ENCODE results near the gene DHRS3.

The DHRS3 gene

GRCh38 chr1:12573015-12573825 lies 44.8 kb downstream of the DHRS3 start:
- TF ChIP-seq CTCF (IDR thresholded peaks at IDR 0.05; ENCODE audit: low read depth, low read length, missing control alignments) = no peak
- no peak for DNase-seq (ENCODE audit: low read depth)
- in situ Hi-C loops (cut with HindIII; ENCODE audit: low sequenced_read_pairs) = no loop called here
- no peak overlapping the region for H3K4me3 ChIP-seq (ENCODE audit: low read depth, low read length)

DNA sequence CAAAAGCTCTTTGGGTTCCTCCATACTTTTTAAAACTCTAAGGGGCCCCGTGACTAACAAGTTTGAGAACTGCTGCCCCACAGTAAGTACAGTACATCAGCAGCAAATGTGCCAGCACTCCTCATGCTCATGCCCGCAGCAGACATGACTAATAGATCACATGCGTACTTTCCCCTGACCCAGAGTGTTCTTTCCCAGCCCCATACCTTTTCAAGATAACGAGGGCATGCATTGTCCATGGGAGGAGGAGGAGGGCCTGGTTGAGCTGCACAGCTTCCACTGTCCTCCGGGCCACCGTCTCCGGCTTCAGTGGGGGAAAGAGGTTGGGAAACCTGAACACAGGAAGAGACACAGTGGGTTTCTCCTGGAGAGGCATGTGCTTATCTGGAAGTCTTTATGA lies 45.5 kb downstream of the DHRS3 start:
- H3K4me3 ChIP-seq (ENCODE audit: low read depth, low read length) = no peak overlapping the region
- TF ChIP-seq CTCF (IDR thresholded peaks at IDR 0.05; ENCODE audit: low read depth, low read length, missing control alignments) = no peak
- in situ Hi-C loops (cut with HindIII; ENCODE audit: low sequenced_read_pairs) = no loop called here
- no peak for DNase-seq (ENCODE audit: low read depth)

GRCh38 chr1:12570291-12570690 lies 47.7 kb downstream of the DHRS3 start:
- no peak overlapping the region for H3K4me3 ChIP-seq (ENCODE audit: low read depth, low read length)
- in situ Hi-C loops (cut with HindIII; ENCODE audit: low sequenced_read_pairs) = no loop called here
- DNase-seq (ENCODE audit: low read depth) = no peak
- no peak for TF ChIP-seq CTCF (IDR thresholded peaks at IDR 0.05; ENCODE audit: low read depth, low read length, missing control alignments)

- no peak overlapping the region for H3K4me3 ChIP-seq (ENCODE audit: low read depth, low read length)
- DNase-seq (ENCODE audit: low read depth) = no peak
- in situ Hi-C loops (cut with HindIII; ENCODE audit: low sequenced_read_pairs) = no loop called here
- TF ChIP-seq CTCF (IDR thresholded peaks at IDR 0.05; ENCODE audit: low read depth, low read length, missing control alignments) = no peak
Observed at GRCh38 chr1:12568009-12568767, 49.8 kb downstream of the DHRS3 start.

DNA sequence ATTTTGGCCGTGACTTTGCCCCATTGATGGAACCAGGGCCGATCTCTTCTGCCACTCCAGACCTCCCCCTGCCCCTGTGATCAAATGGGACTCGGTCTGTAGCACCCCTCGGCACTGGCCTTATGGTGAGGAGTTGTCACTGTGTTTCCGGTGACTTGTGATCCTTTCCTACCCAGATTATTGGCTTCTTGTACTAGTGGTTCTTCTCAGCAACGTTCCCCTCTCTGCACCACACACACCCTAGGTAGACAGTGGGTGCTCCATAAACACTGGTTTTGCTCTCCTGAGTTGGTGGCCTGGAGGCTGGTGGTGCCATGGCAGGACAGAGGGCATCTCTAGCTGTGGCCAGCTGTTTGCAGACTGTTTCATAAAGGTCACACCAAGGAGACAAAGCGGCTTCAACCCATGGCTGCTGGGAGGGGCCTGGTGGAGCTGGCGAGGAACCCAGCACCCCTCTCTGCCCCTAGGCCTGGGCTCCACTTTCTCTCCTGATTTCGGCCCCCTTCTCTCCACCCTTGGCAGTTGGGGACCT lies 50.7 kb downstream of the DHRS3 start:
- TF ChIP-seq CTCF (IDR thresholded peaks at IDR 0.05; ENCODE audit: low read depth, low read length, missing control alignments) = no peak
- no peak overlapping the region for H3K4me3 ChIP-seq (ENCODE audit: low read depth, low read length)
- DNase-seq (ENCODE audit: low read depth) = no peak
- in situ Hi-C loops (cut with HindIII; ENCODE audit: low sequenced_read_pairs) = no loop called here

DNA sequence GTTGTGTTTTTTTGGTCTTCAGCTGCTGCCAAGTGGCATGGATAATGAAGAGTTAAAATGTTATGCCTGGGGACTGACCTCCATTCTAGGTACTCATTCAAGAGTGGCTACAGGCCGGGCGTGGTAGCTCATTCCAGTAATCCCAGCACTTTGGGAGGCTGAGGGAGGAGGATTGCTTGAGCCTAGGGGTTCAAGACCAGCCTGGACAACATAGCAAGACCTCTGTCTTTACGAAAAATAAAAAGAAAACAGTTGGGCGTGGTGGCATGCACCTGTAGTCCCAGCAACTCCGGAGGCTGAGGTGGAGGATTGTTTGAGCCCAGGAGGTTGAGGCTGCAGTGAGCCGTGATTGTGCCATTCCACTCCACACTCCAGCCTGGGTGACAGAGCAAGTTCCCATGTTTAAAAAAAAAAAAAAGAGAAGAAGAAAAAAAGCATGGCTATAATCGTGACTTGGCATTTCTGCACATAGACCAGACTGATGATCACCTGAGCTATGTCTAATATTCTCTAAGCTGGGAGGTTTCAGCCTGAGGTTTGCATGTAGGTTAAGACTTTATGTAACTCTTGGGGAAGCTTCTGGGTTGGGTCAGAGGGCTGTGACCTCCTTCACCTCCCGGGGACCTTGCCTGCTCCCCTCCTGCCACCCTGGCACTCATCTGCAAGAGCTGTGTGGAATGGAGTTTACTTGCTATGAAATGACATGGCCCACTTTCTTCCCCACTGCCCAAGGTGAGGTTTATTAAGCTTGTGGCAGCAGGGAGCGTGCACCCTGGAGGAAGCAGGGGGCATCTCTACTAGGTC lies 51.3 kb downstream of the DHRS3 start:
- H3K4me3 ChIP-seq (ENCODE audit: low read depth, low read length) = no peak overlapping the region
- no peak for TF ChIP-seq CTCF (IDR thresholded peaks at IDR 0.05; ENCODE audit: low read depth, low read length, missing control alignments)
- in situ Hi-C loops (cut with HindIII; ENCODE audit: low sequenced_read_pairs) = no loop called here
- no peak for DNase-seq (ENCODE audit: low read depth)

All from astrocyte of the cerebellum (primary cell).